OCI-LY7 (cell line): ENCODE measurements around the gene SMCHD1. TPM values are rescaled to one million over a fixed set of nuclear protein-coding genes. Genes with fewer than 3 reads are reported as not detected.

Experiments used
- BruUV-seq: library from RNA; stranded (reverse); fragments of 400-500 nt; replicated peaks from 2 replicates; lab custom pipeline; 2021; lab: Mats Ljungman, UMichigan
- CTCF ChIA-PET: fragments of 300-600 bp; sonication (Branson Sonifier 250); formaldehyde crosslinking; loops from one replicate; lab custom pipeline; 2022; ENCODE audit warnings: antibody characterized with exemption; ENCODE audit not compliant: unreplicated experiment; lab: Charles Lee
- POLR2A ChIA-PET: fragments of 300-600 bp; sonication (Branson Sonifier 250); formaldehyde crosslinking; loops from one replicate; lab custom pipeline; 2022; ENCODE audit warnings: antibody characterized with exemption; lab: Charles Lee
- DNase-seq: peaks from one replicate; pipeline ENCODE4 v3.0.0-alpha.2; 2015; ENCODE audit warnings: low spot score
- H2AFZ ChIP-seq: fragments of 200-600 bp; sonication (generic), shearing (Covaris generic); 2 replicates; pipeline ENCODE4 v1.6.1; 2014; ENCODE audit warnings: mild to moderate bottlenecking, antibody characterized with exemption, low read length, moderate library complexity
- H3K27ac ChIP-seq: fragments of 200-600 bp; sonication (generic); 2 replicates; pipeline ENCODE4 v1.5.1; 2014; ENCODE audit warnings: mixed run types, low read depth, mild to moderate bottlenecking, moderate library complexity, low read length, inconsistent platforms; ENCODE audit not compliant: poor library complexity, severe bottlenecking
- H3K36me3 ChIP-seq: fragments of 200-600 bp; sonication (generic); 2 replicates; pipeline ENCODE4 v1.6.1; 2014; ENCODE audit warnings: mild to moderate bottlenecking, antibody characterized with exemption, low read length, moderate library complexity, mixed read lengths; ENCODE audit not compliant: insufficient read depth
- H3K4me1 ChIP-seq: fragments of 200-600 bp; sonication (generic); 2 replicates; pipeline ENCODE4 v1.5.1; 2014; ENCODE audit warnings: mild to moderate bottlenecking, low read length; ENCODE audit not compliant: insufficient read depth, poor library complexity, severe bottlenecking
- H3K4me2 ChIP-seq: fragments of 200-600 bp; sonication (generic); 2 replicates; pipeline ENCODE4 v1.6.1; 2014; ENCODE audit warnings: mild to moderate bottlenecking, low read length
- H3K4me3 ChIP-seq: fragments of 200-600 bp; sonication (generic); 2 replicates; pipeline ENCODE4 v1.5.1; 2014; ENCODE audit warnings: mild to moderate bottlenecking, low read depth, low read length; ENCODE audit not compliant: poor library complexity, severe bottlenecking
- H3K79me2 ChIP-seq: fragments of 200-600 bp; sonication (generic); 2 replicates; pipeline ENCODE4 v1.6.1; 2016; ENCODE audit warnings: low read depth, mild to moderate bottlenecking, low read length, moderate library complexity, mixed read lengths; ENCODE audit not compliant: insufficient read depth
- H3K9me2 ChIP-seq: fragments of 200-600 bp; sonication (generic); 2 replicates; pipeline ENCODE4 v1.6.1; 2016; ENCODE audit warnings: mild to moderate bottlenecking, low read length, mixed read lengths; ENCODE audit not compliant: insufficient read depth
- H3K9me3 ChIP-seq: fragments of 200-600 bp; sonication (generic); 2 replicates; pipeline ENCODE4 v1.6.1; 2014; ENCODE audit warnings: mild to moderate bottlenecking, mixed run types, low read length, mixed read lengths
- H4K20me1 ChIP-seq: fragments of 200-600 bp; sonication (generic); 2 replicates; pipeline ENCODE4 v1.6.1; 2014; ENCODE audit warnings: mild to moderate bottlenecking, antibody characterized with exemption, low read length, moderate library complexity, mixed read lengths; ENCODE audit not compliant: insufficient read depth
- CTCF ChIP-seq: fragments of 200-600 bp; sonication (generic); conservative IDR thresholded peaks from 2 replicates; pipeline ENCODE4 v1.5.1; 2014; ENCODE audit warnings: mild to moderate bottlenecking, antibody characterized with exemption, low read length, moderate library complexity, mixed read lengths
- EZH2phosphoT487 ChIP-seq: fragments of 200-600 bp; sonication (generic); IDR thresholded peaks from 2 replicates; pipeline ENCODE4 v1.6.1; 2018; ENCODE audit warnings: low read depth, borderline replicate concordance, mild to moderate bottlenecking, mixed run types, antibody characterized with exemption, low read length, moderate library complexity, mixed read lengths
- intact Hi-C: fragments of 100-400 bp; cut with micrococcal nuclease; formaldehyde crosslinking; loops from one replicate; pipeline ENCODE4 v1.10.0; 2022; ENCODE audit not compliant: unreplicated experiment
- total RNA-seq, 2 experiments: library from RNA; depleted of rRNA in 1 of 2; stranded (reverse); fragments of >200 nt in 1 of 2; shearing (Covaris generic) in 1 of 2; gene quantifications; 2 replicates each; pipeline ENCODE4 v1.2.3, GENCODE V29; 2014 to 2022

Gene SMCHD1
- total RNA-seq, 2 experiments from 2014 or later = 114 to 140 TPM

- no TSS peak for BruUV-seq
- no peak for DNase-seq
- intact Hi-C loops = no loop called here
- Histone ChIP-seq H3K36me3 (peaks cover 96% of the 10 kb centered on the region), H3K9me2 (no peaks in the 10 kb centered on the region), H3K9me3 (no peaks in the 10 kb centered on the region), H3K27ac (no peak overlapping the region), H4K20me1 (no peaks in the 10 kb centered on the region), H3K4me1 (no peaks in the 10 kb centered on the region), H3K4me3 (no peak overlapping the region), H3K4me2 (no peak overlapping the region), H3K79me2 (peaks cover 21% of the 10 kb centered on the region; the same call in 1 of the 2 replicates), H2AFZ (no peak overlapping the region)
- no peak for TF ChIP-seq EZH2phosphoT487
- no peak for TF ChIP-seq CTCF
- ChIA-PET POLR2A (interaction anchor here (1.0 kb wide), 1 partner anchor 10 kb away, joined by 3 read pairs; no protein-coding TSS in a partner anchor), CTCF (no interaction called here)
These were observed 60.5 kb downstream of the SMCHD1 start for GRCh38 chr18:2715990-2716389.

GRCh38 chr18:2716394-2717326 lies 61.1 kb downstream of the SMCHD1 start:
- DNase-seq = no peak
- no peaks in the 10 kb centered on the region for H3K9me3 ChIP-seq
- H3K9me2 ChIP-seq = no peaks in the 10 kb centered on the region
- peaks cover 21% of the 10 kb centered on the region; the same call in 1 of the 2 replicates for H3K79me2 ChIP-seq
- peaks cover 97% of the 10 kb centered on the region for H3K36me3 ChIP-seq
- intact Hi-C loops = no loop called here
- no TSS peak for BruUV-seq
- ChIA-PET POLR2A (interaction anchor here (0.6 to 1.1 kb wide), 3 partner anchors 13 to 83 kb away, joined by 3 read pairs; no protein-coding TSS in a partner anchor), CTCF (interaction anchor here (0.5 kb wide), 1 partner anchor 9 kb away, joined by 3 read pairs; no protein-coding TSS in a partner anchor)
- TF ChIP-seq CTCF = no peak
- TF ChIP-seq EZH2phosphoT487 = no peak
- no peaks in the 10 kb centered on the region for H3K4me1 ChIP-seq
- H3K4me2 ChIP-seq = no peak overlapping the region
- H2AFZ ChIP-seq = no peak overlapping the region
- no peak overlapping the region for H3K27ac ChIP-seq
- no peaks in the 10 kb centered on the region for H4K20me1 ChIP-seq
- H3K4me3 ChIP-seq = no peak overlapping the region
